Neural progenitor cell (in vitro differentiated cells): ENCODE measurements around the gene RNF213.

Source experiments
- CTCF ChIP-seq: fragments of 200-600 bp; sonication (generic); IDR thresholded peaks from 2 replicates; pipeline ENCODE4 v1.5.1; 2017; ENCODE audit warnings: antibody characterized with exemption, mild to moderate bottlenecking
- EZH2 ChIP-seq: fragments of 200-600 bp; sonication (generic); IDR thresholded peaks from 2 replicates; pipeline ENCODE4 v1.6.1; 2017; ENCODE audit warnings: antibody characterized with exemption, mild to moderate bottlenecking, moderate library complexity
- EZH2phosphoT487 ChIP-seq: fragments of 200-600 bp; sonication (generic); IDR thresholded peaks from 2 replicates; pipeline ENCODE4 v1.6.1; 2017; ENCODE audit warnings: antibody characterized with exemption

- TF ChIP-seq CTCF (no peak), EZH2 (no peak), EZH2phosphoT487 (no peak)
Measured at GRCh38 chr17:80295559-80295958, 34.9 kb downstream of the RNF213 start.
